ENCODE measurements around the gene NLGN1.
"Not testable (repeated sequence)": the region's sequence is repeated elsewhere in the genome, so short reads cannot be mapped to it uniquely, and the experiment has no call there.

Gene NLGN1

GRCh38 chr3:173553635-173554280, 156.2 kb downstream of the NLGN1 start:
- DNase-seq (ENCODE audit: low read depth in 2 of 2): no peak

DNA sequence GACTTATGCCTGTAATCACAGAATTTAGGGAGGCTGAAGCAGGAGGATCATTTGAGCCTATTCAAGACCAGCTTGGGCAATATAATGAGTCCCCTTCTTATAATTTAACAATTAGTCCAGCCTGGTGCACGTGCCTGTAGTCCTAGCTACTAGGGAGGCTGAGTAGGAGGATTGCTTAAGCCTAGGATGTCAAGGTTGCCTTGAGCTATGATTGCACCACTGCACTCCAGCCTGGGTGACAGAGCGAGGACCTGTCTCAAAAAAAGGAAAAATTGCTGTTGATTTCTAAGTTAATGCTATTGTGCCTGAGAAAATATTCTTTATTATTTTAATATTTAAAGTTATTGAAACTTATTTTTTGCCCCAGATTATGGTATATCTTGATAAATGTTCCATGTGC, 159.0 kb downstream of the NLGN1 start:
- no peak for DNase-seq (ENCODE audit: low read depth in 2 of 2)

- no peak for DNase-seq (ENCODE audit: low read depth in 2 of 2)
Observed at GRCh38 chr3:173567997-173568396, 170.5 kb downstream of the NLGN1 start.

DNA sequence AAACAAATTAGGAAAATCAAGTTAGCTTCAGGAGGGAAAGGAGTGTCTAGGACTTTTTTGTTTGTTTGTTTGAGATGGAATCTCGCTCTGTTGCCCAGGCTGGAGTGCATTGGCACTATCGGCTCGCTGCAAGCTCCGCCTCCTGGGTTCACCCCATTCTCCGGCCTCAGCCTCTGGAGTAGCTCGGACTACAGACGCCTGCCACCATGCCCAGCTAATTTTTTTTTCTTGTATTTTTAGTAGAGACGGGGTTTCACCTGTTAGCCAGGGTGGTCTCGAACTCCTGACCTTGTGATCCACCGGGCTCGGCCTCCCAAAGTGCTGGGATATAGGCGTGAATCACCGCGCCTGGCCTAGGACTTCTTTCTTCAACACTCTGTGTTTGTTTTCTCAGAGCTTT, 171.1 kb downstream of the NLGN1 start:
- no peak for DNase-seq (ENCODE audit: low read depth in 2 of 2)

- DNase-seq (ENCODE audit: low read depth in 2 of 2): no peak
Observed at GRCh38 chr3:173583496-173583895, 186.0 kb downstream of the NLGN1 start.

GRCh38 chr3:173584093-173584837, 186.7 kb downstream of the NLGN1 start:
- DNase-seq (ENCODE audit: low read depth in 2 of 2): no peak

DNA sequence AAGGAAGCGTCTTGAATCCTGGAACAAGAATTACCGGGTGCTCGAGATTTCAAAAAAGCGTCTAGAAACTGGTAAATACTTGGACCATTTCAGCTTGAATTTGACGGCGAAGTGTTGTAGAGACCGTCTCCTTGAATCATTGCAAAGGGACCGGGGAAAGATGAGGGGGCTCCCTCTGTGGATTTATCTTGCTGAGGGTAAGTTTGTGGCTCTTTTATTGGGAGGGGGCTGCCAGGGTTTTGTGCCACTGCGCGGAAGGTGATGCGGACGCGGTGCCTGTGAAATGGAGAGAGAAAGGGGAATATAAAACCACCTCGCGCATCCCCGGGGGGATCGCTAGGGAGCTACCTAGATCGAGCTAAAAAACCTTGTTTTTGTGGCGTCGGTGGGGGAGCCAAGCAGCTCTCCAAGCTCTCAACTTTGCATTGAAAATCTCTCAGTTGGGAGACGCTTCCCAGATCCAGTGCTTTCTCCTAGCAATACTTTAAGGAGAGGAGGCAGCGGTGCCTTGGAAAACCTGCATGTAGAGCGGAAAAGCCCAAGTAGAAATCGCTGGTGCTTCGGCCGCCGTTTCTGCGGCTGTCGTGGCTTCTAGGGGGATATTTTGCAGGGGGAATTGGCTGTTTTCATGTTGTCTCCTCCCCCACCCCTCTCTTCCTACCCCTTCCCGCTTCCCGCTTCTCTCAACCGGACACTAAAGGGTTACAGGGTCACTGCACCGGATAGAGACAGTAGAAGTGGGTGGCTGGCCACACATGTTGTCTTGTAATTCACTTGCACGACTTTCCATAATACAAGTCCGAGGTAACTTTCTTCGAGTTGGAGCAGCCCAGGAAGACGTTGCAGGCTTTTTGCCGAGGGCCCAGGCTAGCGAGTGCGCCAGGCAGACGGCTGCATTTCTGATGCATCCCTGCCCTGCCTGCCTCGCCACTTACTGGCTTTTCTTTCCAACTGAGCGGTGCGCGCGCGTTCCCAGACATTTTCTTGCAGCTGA, 187.6 kb downstream of the NLGN1 start:
- no peak for DNase-seq (ENCODE audit: low read depth in 2 of 2)

DNA sequence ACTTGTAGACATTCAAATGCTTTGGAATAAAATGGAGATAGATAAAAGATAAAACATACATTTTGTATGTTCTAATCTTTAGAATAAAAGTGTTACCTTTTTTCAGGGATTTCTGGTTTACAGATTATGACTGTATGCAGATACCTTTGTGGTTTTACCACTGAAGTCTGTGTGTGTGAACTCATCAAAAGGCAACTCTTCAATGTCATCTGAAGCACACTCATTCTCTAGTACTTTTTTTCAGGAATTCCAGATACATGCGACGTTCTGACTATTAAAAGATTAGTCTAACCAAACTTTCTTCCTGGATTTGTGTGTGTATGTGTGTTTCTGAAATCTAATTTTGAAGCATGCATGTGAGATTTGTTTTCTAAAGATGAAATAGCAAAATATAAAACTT, 188.6 kb downstream of the NLGN1 start:
- DNase-seq (ENCODE audit: low read depth in 2 of 2): no peak

- DNase-seq (ENCODE audit: low read depth in 2 of 2): no peak
Observed at GRCh38 chr3:173587055-173587454, 189.5 kb downstream of the NLGN1 start.

DNA sequence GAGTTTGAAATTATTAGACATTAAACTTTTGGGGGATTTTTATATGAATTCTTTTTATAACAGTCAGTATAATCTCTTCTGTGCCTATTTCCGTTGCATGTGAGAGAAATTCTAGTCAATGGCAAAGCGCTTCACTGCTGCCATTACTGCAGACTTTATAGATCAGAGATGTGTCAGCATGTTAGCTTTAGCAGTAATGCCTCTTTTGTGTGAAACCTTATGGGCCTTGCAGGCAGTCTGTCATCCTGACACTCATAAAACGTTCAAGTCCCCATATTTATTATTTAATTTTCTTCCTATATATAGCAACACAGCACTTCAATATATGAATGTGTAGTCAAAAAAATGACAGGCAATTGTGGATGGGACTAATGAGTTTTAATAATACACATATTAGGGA, 191.0 kb downstream of the NLGN1 start:
- no peak for DNase-seq (ENCODE audit: low read depth in 2 of 2)

DNA sequence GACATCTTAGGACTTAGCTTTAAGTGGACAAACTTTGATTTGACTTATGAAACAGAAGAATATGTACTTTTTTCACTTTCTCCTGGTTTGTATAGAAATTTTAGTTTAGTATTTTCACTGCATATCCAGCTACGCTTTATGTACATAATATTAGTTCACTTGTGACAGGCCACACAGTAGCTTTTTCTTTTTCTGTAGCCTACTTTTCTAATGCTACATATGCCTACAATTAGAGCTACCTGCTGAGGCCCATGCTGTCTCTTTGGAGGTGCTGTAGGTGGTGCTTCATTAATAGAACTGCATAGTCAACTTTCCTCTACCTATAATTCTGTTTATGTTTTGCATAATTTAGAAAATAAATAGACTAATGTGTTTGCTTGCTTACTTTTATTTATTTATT, 191.6 kb downstream of the NLGN1 start:
- no peak for DNase-seq (ENCODE audit: low read depth in 2 of 2)

DNA sequence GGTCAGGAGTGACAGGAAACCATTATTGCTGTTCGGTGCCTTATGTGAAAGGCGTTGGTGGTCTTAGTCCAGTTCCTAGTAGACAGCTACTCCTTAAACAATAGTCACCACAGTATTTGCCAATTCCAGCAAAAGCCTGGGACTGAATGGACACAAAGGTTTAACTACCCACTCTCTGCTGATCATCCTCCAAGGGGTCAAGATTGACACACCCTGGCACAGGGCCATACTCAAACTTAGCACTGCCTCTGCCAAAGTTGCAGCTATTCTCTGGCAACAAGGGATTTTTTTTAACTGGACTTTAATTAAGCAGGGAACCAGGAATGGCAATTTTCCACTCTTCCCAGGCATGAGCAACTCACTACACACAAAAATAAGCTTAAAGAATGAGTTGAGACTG, 193.9 kb downstream of the NLGN1 start:
- no peak for DNase-seq (ENCODE audit: low read depth in 2 of 2)

- not testable (repeated sequence) for DNase-seq (ENCODE audit: low read depth in 2 of 2)
Observed at GRCh38 chr3:173594881-173595280, 197.3 kb downstream of the NLGN1 start.

DNA sequence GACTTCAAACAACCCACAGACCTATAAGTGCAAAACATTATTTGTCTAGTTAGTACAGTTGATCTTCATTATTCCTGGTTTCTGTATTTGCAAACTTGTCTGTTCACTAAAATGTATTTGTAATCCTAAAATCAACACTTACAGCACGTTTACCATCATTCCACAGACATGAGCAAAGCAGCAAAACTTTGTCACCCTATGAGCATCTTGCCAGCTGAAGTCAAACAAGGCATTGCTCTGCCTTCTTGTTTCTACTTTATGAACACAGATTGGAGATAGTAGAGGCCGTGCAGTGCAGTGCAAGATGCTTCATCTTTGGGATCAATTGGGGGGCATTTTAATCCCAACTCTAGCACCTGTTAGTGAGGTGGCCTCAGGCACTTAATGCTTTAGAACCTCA, 202.1 kb downstream of the NLGN1 start:
- DNase-seq (ENCODE audit: low read depth in 2 of 2): no peak

- no peak for DNase-seq (ENCODE audit: low read depth in 2 of 2)
Observed at GRCh38 chr3:173614522-173614921, 217.0 kb downstream of the NLGN1 start.

DNA sequence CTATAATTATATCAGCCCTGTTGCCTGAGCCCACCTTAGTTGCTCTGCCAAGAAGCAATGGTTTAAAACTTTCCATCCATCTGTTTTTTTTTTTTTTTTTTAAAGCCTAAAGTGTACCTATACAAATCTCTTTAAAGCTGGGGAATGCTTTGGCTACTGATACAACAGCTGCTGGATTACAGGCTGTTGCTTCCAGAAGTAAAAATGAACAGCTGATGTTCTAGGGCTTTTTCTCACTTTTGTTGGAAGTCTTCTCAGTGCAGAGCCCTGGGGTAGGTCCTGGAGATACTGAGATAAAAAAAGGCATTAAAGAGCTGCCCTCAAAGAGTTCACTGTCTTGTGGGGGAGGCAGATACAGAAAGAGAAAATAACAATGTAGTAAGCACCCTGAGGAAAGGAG, 218.1 kb downstream of the NLGN1 start:
- DNase-seq (ENCODE audit: low read depth in 2 of 2): no peak

DNA sequence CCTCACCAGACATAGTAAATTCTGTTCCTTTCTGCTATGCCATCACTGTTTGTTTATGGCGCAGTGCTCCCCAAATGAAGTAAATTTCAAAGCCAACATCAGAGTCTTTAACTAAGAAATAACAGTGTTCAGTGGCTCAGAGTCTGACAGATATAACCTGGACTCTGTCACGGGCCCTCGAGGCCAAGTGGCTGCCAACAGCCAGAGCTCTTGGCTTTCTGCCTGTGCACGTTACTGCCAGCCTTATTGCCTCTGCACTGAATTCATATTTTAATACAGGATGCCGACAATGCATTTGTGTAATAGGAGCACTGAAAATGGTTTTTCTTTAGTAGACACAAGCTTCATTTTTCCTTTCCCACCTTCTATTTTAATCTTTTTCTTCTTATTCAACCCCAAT, 219.9 kb downstream of the NLGN1 start:
- DNase-seq (ENCODE audit: low read depth in 2 of 2): no peak

DNA sequence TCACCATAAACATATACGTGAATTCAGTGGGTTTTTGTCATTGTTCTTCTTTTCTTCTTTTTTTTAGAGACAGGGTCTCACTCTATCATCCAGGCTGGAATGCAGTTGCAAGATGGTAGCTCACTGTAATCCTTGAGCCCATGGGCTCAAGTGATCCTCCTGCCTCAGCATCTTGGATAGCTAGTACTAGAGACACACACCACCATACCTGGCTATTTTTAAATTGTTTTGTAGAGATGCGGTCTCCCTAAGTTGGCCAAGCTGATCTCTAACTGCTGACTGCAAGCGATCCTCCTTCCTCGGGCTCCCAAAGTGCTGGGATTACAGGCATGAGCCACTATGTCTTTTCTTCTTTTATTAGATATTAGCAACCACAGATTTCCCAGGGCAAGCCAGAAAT, 220.6 kb downstream of the NLGN1 start:
- DNase-seq (ENCODE audit: low read depth in 2 of 2): no peak

GRCh38 chr3:173618703-173619102, 221.2 kb downstream of the NLGN1 start:
- no peak for DNase-seq (ENCODE audit: low read depth in 2 of 2)

- DNase-seq (ENCODE audit: low read depth in 2 of 2): no peak
Observed at GRCh38 chr3:173622166-173622565, 224.6 kb downstream of the NLGN1 start.

DNA sequence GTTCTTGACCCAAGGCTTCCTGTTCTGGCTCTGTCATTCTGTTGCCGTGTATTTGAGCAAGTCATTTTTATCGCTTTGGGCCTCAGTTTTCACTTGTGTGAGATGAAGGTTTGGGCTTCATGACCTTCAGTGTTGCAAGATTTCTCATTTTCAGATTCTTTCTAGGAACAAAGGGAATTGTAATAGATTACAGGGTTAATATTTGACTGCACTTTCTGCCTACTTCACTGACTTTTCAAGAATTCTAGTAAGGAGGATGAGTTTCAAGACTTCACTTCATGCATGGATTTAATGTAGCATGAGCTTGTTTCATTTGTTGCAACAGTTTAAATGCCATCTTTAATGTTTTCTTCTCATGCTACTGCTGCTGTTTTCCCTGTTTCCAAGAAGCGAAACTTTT, 226.5 kb downstream of the NLGN1 start:
- DNase-seq (ENCODE audit: low read depth in 2 of 2): no peak

- DNase-seq (ENCODE audit: low read depth in 2 of 2): no peak
Observed at GRCh38 chr3:173630849-173631248, 233.3 kb downstream of the NLGN1 start.

Measured in stimulated activated CD8-positive, alpha-beta memory T cell treated with anti-CD3 and anti-CD28 coated beads, Interleukin-7, amount 100 ng/mL, for 4 hours (primary cell).